Measurements from ENCODE around the gene TMEM263. TPM values are rescaled to one million over a fixed set of nuclear protein-coding genes. Genes with fewer than 3 reads are reported as not detected.
"Not testable (repeated sequence)": the region's sequence is repeated elsewhere in the genome, so short reads cannot be mapped to it uniquely, and the experiment has no call there.

The TMEM263 gene
- polyA plus RNA-seq, 1 experiment: 52.3 TPM

- no peak for DNase-seq (ENCODE audit: low read depth)
- Histone ChIP-seq H3K4me3 (ENCODE audit: low read depth, low read length) (no peak overlapping the region), H3K27me3 (ENCODE audit: control insufficient read depth, insufficient read depth, low read length) (no peaks in the 10 kb centered on the region), H3K36me3 (ENCODE audit: control insufficient read depth, insufficient read depth, low read length) (no peaks in the 10 kb centered on the region; the same call in 1 of the 2 replicates)
- TF ChIP-seq CTCF (IDR thresholded peaks at IDR 0.05; ENCODE audit: insufficient read depth, low read depth, low read length): no peak
- POLR2A ChIA-PET: no interaction called here
- CTCF ChIA-PET: no interaction called here
These were observed 43.7 kb downstream of the TMEM263 start for GRCh38 chr12:106999446-106999845.

- DNase-seq (ENCODE audit: low read depth); H3K4me3 ChIP-seq (ENCODE audit: low read depth, low read length); POLR2A ChIA-PET; H3K27me3 ChIP-seq (ENCODE audit: control insufficient read depth, insufficient read depth, low read length); CTCF ChIA-PET; H3K36me3 ChIP-seq (ENCODE audit: control insufficient read depth, insufficient read depth, low read length): not testable (repeated sequence)
These were observed 47.0 kb downstream of the TMEM263 start for GRCh38 chr12:107002665-107003064.

GRCh38 chr12:107007411-107007810 is 51.7 kb downstream of the TMEM263 start:
- no peak for TF ChIP-seq CTCF (IDR thresholded peaks at IDR 0.05; ENCODE audit: insufficient read depth, low read depth, low read length)
- DNase-seq (ENCODE audit: low read depth): no peak
- ChIA-PET POLR2A (interaction anchor here (0.6 kb wide), 1 partner anchor 13 kb away, joined by 4 read pairs; no protein-coding TSS in a partner anchor), CTCF (no interaction called here)
- no peaks in the 10 kb centered on the region for H3K36me3 ChIP-seq (ENCODE audit: control insufficient read depth, insufficient read depth, low read length)
- no peak overlapping the region for H3K4me3 ChIP-seq (ENCODE audit: low read depth, low read length)
- H3K27me3 ChIP-seq (ENCODE audit: control insufficient read depth, insufficient read depth, low read length): no peaks in the 10 kb centered on the region

- H3K36me3 ChIP-seq (ENCODE audit: control insufficient read depth, insufficient read depth, low read length): no peaks in the 10 kb centered on the region
- H3K4me3 ChIP-seq (ENCODE audit: low read depth, low read length): no peak overlapping the region
- no peak for TF ChIP-seq CTCF (IDR thresholded peaks at IDR 0.05; ENCODE audit: insufficient read depth, low read depth, low read length)
- no peak for DNase-seq (ENCODE audit: low read depth)
- POLR2A ChIA-PET: no interaction called here
- CTCF ChIA-PET: no interaction called here
- H3K27me3 ChIP-seq (ENCODE audit: control insufficient read depth, insufficient read depth, low read length): no peaks in the 10 kb centered on the region
These were observed 55.8 kb downstream of the TMEM263 start for GRCh38 chr12:107011519-107011918.

GRCh38 chr12:107012736-107013425 is 57.2 kb downstream of the TMEM263 start:
- TF ChIP-seq CTCF (IDR thresholded peaks at IDR 0.05; ENCODE audit: insufficient read depth, low read depth, low read length): no peak
- Histone ChIP-seq H3K36me3 (ENCODE audit: control insufficient read depth, insufficient read depth, low read length) (no peaks in the 10 kb centered on the region), H3K4me3 (ENCODE audit: low read depth, low read length) (no peak overlapping the region), H3K27me3 (ENCODE audit: control insufficient read depth, insufficient read depth, low read length) (no peaks in the 10 kb centered on the region)
- ChIA-PET CTCF (interaction anchor here (1.1 to 1.4 kb wide), 2 partner anchors 18 to 92 kb away, joined by 3 to 5 read pairs; no protein-coding TSS in a partner anchor), POLR2A (no interaction called here)
- no peak for DNase-seq (ENCODE audit: low read depth)

- Histone ChIP-seq H3K27me3 (ENCODE audit: control insufficient read depth, insufficient read depth, low read length) (no peaks in the 10 kb centered on the region), H3K4me3 (ENCODE audit: low read depth, low read length) (no peak overlapping the region), H3K36me3 (ENCODE audit: control insufficient read depth, insufficient read depth, low read length) (no peaks in the 10 kb centered on the region)
- TF ChIP-seq CTCF (IDR thresholded peaks at IDR 0.05; ENCODE audit: insufficient read depth, low read depth, low read length): no peak
- no peak for DNase-seq (ENCODE audit: low read depth)
- POLR2A ChIA-PET: no interaction called here
- CTCF ChIA-PET: interaction anchor here (1.1 to 1.2 kb wide), 2 partner anchors 16 to 91 kb away, joined by 3 to 5 read pairs; no protein-coding TSS in a partner anchor
These were observed 58.3 kb downstream of the TMEM263 start for GRCh38 chr12:107014055-107014454.

Measured in BJ (cell line).